Endothelial cell of umbilical vein (primary cell): Measurements from ENCODE around the gene FST. TPM values are rescaled to one million over a fixed set of nuclear protein-coding genes. Genes with fewer than 3 reads are reported as not detected.

ENCODE experiments used
- BruUV-seq: library from RNA; stranded (reverse); fragments of 400-500 nt; replicated peaks from 2 replicates; lab custom pipeline; 2021; lab: Mats Ljungman, UMichigan
- CTCF ChIA-PET: fragments of 300-600, 350-600 bp; sonication (Branson Sonifier 250); formaldehyde crosslinking; loops from one replicate; lab custom pipeline; 2021; ENCODE audit warnings: antibody characterized with exemption, inconsistent platforms; lab: Charles Lee
- POLR2A ChIA-PET: fragments of 300-600, 350-600 bp; sonication (Branson Sonifier 250); formaldehyde crosslinking; loops from one replicate; lab custom pipeline; 2021; ENCODE audit warnings: antibody characterized with exemption, inconsistent platforms; lab: Charles Lee
- DNase-seq: peaks from one replicate; pipeline ENCODE4 v3.0.0-alpha.2; 2011; ENCODE audit warnings: low read depth, low spot score
- FAIRE-seq: peaks from 2 replicates; lab custom pipeline; 2011; peaks lifted over from hg19 to GRCh38; lab: Jason Lieb, UNC
- H2AFZ ChIP-seq: 2 replicates; pipeline ENCODE4 v1.6.0; 2012; ENCODE audit warnings: low read depth, low read length, control low read depth, inconsistent platforms
- H3K27ac ChIP-seq: 2 replicates; pipeline ENCODE4 v1.5.1; 2011; ENCODE audit warnings: low read depth, mild to moderate bottlenecking, control low read depth, low read length, moderate library complexity; ENCODE audit not compliant: insufficient read depth
- H3K27me3 ChIP-seq, 2 experiments: 2 replicates each; pipeline versions ENCODE4 v1.6.0 to v1.6.1; 2011; ENCODE audit warnings: low read length in 2 of 2, mixed read lengths in 1 of 2; ENCODE audit not compliant: control insufficient read depth in 2 of 2, insufficient read depth in 2 of 2
- H3K36me3 ChIP-seq, 2 experiments: 2 replicates in 1 of 2; 3 replicates in 1 of 2; pipeline ENCODE4 v1.5.1; 2011; ENCODE audit warnings: low read length in 2 of 2, mild to moderate bottlenecking in 1 of 2, moderate library complexity in 1 of 2; ENCODE audit not compliant: control insufficient read depth in 2 of 2, insufficient read depth in 2 of 2; ENCODE audit errors: extremely low read depth in 1 of 2
- H3K4me1 ChIP-seq: 3 replicates; pipeline ENCODE4 v1.5.1; 2011; ENCODE audit warnings: mild to moderate bottlenecking, low read length; ENCODE audit not compliant: control insufficient read depth, insufficient read depth; ENCODE audit errors: extremely low read depth
- H3K4me2 ChIP-seq: 2 replicates; pipeline ENCODE4 v1.6.1; 2011; ENCODE audit warnings: low read length, control low read depth, mixed read lengths; ENCODE audit not compliant: insufficient read depth
- H3K4me3 ChIP-seq, 3 experiments: fragments of 200-600 bp in 1 of 3; sonication (generic), shearing (Covaris generic) in 1 of 3; replicated peaks in 1 of 3; 2 replicates each; pipeline ENCODE4 v1.5.1; 2011 to 2016; ENCODE audit warnings: control low read depth in 3 of 3, low read length in 3 of 3, mild to moderate bottlenecking in 2 of 3, inconsistent platforms in 1 of 3, low read depth in 1 of 3, moderate library complexity in 1 of 3; ENCODE audit not compliant: insufficient read depth in 1 of 3
- H3K79me2 ChIP-seq: 2 replicates; pipeline ENCODE4 v1.6.0; 2012; ENCODE audit warnings: low read length, inconsistent platforms; ENCODE audit not compliant: control insufficient read depth, insufficient read depth
- H3K9ac ChIP-seq: replicated peaks from 2 replicates; pipeline ENCODE3; 2011; ENCODE audit warnings: low read length, control low read depth; ENCODE audit not compliant: insufficient read depth; ENCODE audit errors: extremely low read depth
- H3K9me1 ChIP-seq: replicated peaks from 3 replicates; pipeline ENCODE4 v1.6.0; 2011; ENCODE audit warnings: mild to moderate bottlenecking, low read length; ENCODE audit not compliant: control insufficient read depth, insufficient read depth; ENCODE audit errors: extremely low read depth
- H3K9me3 ChIP-seq: replicated peaks from 2 replicates; pipeline ENCODE4 v1.5.1; 2012; ENCODE audit warnings: low read length, inconsistent platforms; ENCODE audit not compliant: control insufficient read depth, insufficient read depth
- H4K20me1 ChIP-seq: replicated peaks from 2 replicates; pipeline ENCODE3; 2011; ENCODE audit warnings: mild to moderate bottlenecking, low read length; ENCODE audit not compliant: control insufficient read depth, insufficient read depth; ENCODE audit errors: extremely low read depth
- EZH2 ChIP-seq: IDR thresholded peaks from 2 replicates; pipeline ENCODE4 v1.6.1; 2012; ENCODE audit warnings: borderline replicate concordance, low read depth, mild to moderate bottlenecking, moderate library complexity, low read length, inconsistent platforms; ENCODE audit not compliant: severe bottlenecking
- FOS ChIP-seq: IDR thresholded peaks from 2 replicates; pipeline ENCODE4 v1.6.1; 2011; ENCODE audit warnings: mild to moderate bottlenecking, low read length, moderate library complexity, borderline replicate concordance; ENCODE audit not compliant: insufficient read depth
- GATA2 ChIP-seq: IDR thresholded peaks from 2 replicates; pipeline ENCODE4 v1.7.0; 2011; ENCODE audit warnings: low read depth, mild to moderate bottlenecking, moderate library complexity, mixed read lengths, low read length; ENCODE audit not compliant: insufficient read length, insufficient read depth
- JUN ChIP-seq: IDR thresholded peaks from 2 replicates; pipeline ENCODE4 v1.6.1; 2011; ENCODE audit warnings: borderline replicate concordance, low read depth; ENCODE audit not compliant: insufficient read length, insufficient read depth
- MYC ChIP-seq: IDR thresholded peaks from one replicate; pipeline ENCODE4 v1.6.1; 2011; ENCODE audit warnings: mild to moderate bottlenecking, low read depth, low read length
- POLR2A ChIP-seq: IDR thresholded peaks from 2 replicates; pipeline ENCODE4 v1.6.1; 2012; ENCODE audit warnings: low read depth, mild to moderate bottlenecking, control low read depth, low read length
- POLR2AphosphoS5 ChIP-seq: IDR thresholded peaks from 2 replicates; pipeline ENCODE4 v1.6.1; 2012; ENCODE audit warnings: low read depth, mild to moderate bottlenecking, control low read depth, low read length, moderate library complexity; ENCODE audit not compliant: insufficient read depth
- dilution Hi-C: fragments of 300-500 bp; cut with MboI; formaldehyde crosslinking; loops from one replicate; pipeline ENCODE4 v1.15.0; 2019; ENCODE audit warnings: low sequenced_read_pairs; ENCODE audit not compliant: extremely low pct_ligation_motif_present
- intact Hi-C: fragments of 100-400 bp; cut with micrococcal nuclease; formaldehyde crosslinking; loops from one replicate; pipeline ENCODE4 v1.10.0; 2022
- polyA plus RNA-seq, 4 experiments: library from polyadenylated mRNA; depleted of rRNA in 3 of 4; stranded (reverse) in 3 of 4; unstranded in 1 of 4; fragments of >200 nt; gene quantifications; 2 replicates each; pipeline versions ENCODE4 v1.2.1 to v1.2.3, GENCODE V29; 2011 to 2012; ENCODE audit warnings: missing spikeins in 1 of 4
- total RNA-seq: library from RNA; stranded (reverse); gene quantifications from 2 replicates; pipeline ENCODE4 v1.2.3, GENCODE V29; 2021
- TF ChIP-seq, protein P1 (sequence below): IDR thresholded peaks from 2 replicates; pipeline ENCODE4 v1.6.1; 2011; ENCODE audit not compliant: insufficient read depth, insufficient read length
- TF ChIP-seq, protein P2 (sequence below), 2 donors: IDR thresholded peaks; 1 replicate in 1 of 2; 2 replicates in 1 of 2; pipeline ENCODE4 v1.5.1; 2011; ENCODE audit warnings: low read length in 2 of 2, mild to moderate bottlenecking in 2 of 2, moderate library complexity in 2 of 2, control low read depth in 1 of 2, inconsistent platforms in 1 of 2, low read depth in 1 of 2; ENCODE audit not compliant: insufficient read depth in 1 of 2; ENCODE audit errors: extremely low read depth in 1 of 2

FST gene
- total and polyA plus RNA-seq, 2 donors (not counting 3 experiments of a cell fraction or from before 2014, with no cell fraction given) = 20.8 to 46.0 TPM

DNA sequence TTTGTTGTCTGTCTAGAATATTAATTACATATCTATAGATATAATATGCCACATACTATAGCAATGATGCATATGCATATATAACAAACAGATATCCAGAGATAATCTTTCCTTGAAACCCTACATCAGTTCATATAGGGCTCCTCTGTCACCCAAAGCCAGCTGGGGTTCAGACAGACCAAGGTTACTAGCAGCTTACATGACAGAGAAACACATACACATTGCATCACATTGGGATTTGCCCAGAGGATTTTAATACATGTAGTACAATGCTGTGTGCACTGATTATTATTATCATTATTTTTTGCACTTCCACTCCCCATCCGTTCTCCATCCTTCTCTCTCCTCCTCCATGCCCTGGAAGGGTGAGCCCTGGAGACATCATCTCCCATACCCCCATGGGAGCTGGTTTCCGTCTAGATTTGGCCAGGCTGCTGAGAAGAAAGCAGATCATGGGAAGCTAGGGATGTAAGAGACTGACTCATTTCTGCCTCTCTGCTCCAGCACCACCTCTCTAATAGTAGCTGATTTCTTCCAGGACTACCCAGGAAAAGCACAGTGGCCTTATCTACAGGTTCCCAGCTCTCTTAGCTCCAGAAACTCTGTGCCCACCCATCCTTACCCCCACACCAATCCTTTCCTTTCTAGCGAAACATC is 23.3 kb downstream of the FST start:
- Histone ChIP-seq H3K79me2 (no peaks in the 10 kb centered on the region), H4K20me1 (no peaks in the 10 kb centered on the region), H3K9ac (no peak overlapping the region), H3K4me1 (no peaks in the 10 kb centered on the region), H3K4me2 (no peak overlapping the region), H3K27me3 (peaks cover 4 to 9% of the 10 kb centered on the region in 2 experiments), H3K27ac (no peak overlapping the region), H3K36me3 (no peaks in the 10 kb centered on the region), H3K4me3 (no peak overlapping the region), H2AFZ (no peak overlapping the region), H3K9me3 (no peaks in the 10 kb centered on the region), H3K9me1 (no peaks in the 10 kb centered on the region)
- DNase-seq = no peak
- BruUV-seq = no TSS peak
- TF ChIP-seq EZH2 (no peak), FOS (no peak), JUN (no peak), POLR2AphosphoS5 (no peak), MYC (no peak), POLR2A (no peak), GATA2 (no peak)
- TF ChIP-seq, protein P1, sequence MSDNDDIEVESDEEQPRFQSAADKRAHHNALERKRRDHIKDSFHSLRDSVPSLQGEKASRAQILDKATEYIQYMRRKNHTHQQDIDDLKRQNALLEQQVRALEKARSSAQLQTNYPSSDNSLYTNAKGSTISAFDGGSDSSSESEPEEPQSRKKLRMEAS = no peak
- TF ChIP-seq, protein P2, sequence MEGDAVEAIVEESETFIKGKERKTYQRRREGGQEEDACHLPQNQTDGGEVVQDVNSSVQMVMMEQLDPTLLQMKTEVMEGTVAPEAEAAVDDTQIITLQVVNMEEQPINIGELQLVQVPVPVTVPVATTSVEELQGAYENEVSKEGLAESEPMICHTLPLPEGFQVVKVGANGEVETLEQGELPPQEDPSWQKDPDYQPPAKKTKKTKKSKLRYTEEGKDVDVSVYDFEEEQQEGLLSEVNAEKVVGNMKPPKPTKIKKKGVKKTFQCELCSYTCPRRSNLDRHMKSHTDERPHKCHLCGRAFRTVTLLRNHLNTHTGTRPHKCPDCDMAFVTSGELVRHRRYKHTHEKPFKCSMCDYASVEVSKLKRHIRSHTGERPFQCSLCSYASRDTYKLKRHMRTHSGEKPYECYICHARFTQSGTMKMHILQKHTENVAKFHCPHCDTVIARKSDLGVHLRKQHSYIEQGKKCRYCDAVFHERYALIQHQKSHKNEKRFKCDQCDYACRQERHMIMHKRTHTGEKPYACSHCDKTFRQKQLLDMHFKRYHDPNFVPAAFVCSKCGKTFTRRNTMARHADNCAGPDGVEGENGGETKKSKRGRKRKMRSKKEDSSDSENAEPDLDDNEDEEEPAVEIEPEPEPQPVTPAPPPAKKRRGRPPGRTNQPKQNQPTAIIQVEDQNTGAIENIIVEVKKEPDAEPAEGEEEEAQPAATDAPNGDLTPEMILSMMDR (IDR thresholded peaks at IDR 0.05; ENCODE audit: extremely low read depth in 1 of 2, insufficient read depth in 1 of 2, low read depth in 1 of 2, low read length in 2 of 2) = no peak
- POLR2A ChIA-PET = no interaction called here
- no peak for FAIRE-seq
- dilution Hi-C loops (no loop called here), intact Hi-C loops (no loop called here)
- CTCF ChIA-PET = no interaction called here
